GM10248 (cell line): ENCODE measurements around the gene FHIT.

Source experiments
- CTCF ChIA-PET: fragments of 300-600 bp; sonication (Branson Sonifier 250); formaldehyde crosslinking; extraction: SDS; loops from one replicate; lab custom pipeline; 2021; ENCODE audit warnings: antibody characterized with exemption; lab: Yijun Ruan, JAX
- POLR2A ChIA-PET: fragments of 350-650 bp; sonication (Branson Sonifier 250); formaldehyde crosslinking; extraction: SDS; loops from one replicate; lab custom pipeline; 2020; ENCODE audit warnings: antibody characterized with exemption; lab: Yijun Ruan, JAX
- DNase-seq: peaks from one replicate; pipeline ENCODE4 v3.0.0; 2012; ENCODE audit errors: extremely low spot score
- CTCF ChIP-seq: IDR thresholded peaks from 2 replicates; pipeline ENCODE4 v1.5.1; 2012; ENCODE audit warnings: mild to moderate bottlenecking, low read depth; ENCODE audit errors: extremely low read depth, missing control alignments, control extremely low read depth

The FHIT gene

GRCh38 chr3:60033901-60034453 is 1217.3 kb downstream of the FHIT start:
- ChIA-PET POLR2A (no interaction called here), CTCF (interaction anchor here (0.6 to 2.2 kb wide), 2 partner anchors 12 to 1409 kb away, joined by 3 to 5 read pairs; no protein-coding TSS in a partner anchor)
- no peak for TF ChIP-seq CTCF
- no peak for DNase-seq

GRCh38 chr3:60030982-60031381 is 1220.3 kb downstream of the FHIT start:
- TF ChIP-seq CTCF: no peak
- ChIA-PET POLR2A (no interaction called here), CTCF (no interaction called here)
- DNase-seq: no peak

- no peak for DNase-seq
- ChIA-PET CTCF (interaction anchor here (0.7 to 1.1 kb wide), 2 partner anchors 15 to 40 kb away, joined by 3 read pairs; no protein-coding TSS in a partner anchor), POLR2A (no interaction called here)
- no peak for TF ChIP-seq CTCF
Measured at GRCh38 chr3:60028233-60028632, 1223.0 kb downstream of the FHIT start.

- POLR2A ChIA-PET: no interaction called here
- CTCF ChIA-PET: interaction anchor here (1.1 kb wide), 1 partner anchor 14 kb away, joined by 3 read pairs; no protein-coding TSS in a partner anchor
- TF ChIP-seq CTCF: no peak
- DNase-seq: no peak
Measured at GRCh38 chr3:60027335-60027734, 1223.9 kb downstream of the FHIT start.

GRCh38 chr3:60025096-60026050 is 1225.9 kb downstream of the FHIT start:
- ChIA-PET CTCF (no interaction called here), POLR2A (no interaction called here)
- DNase-seq: no peak
- TF ChIP-seq CTCF: no peak

GRCh38 chr3:60024400-60024799 is 1226.9 kb downstream of the FHIT start:
- no peak for DNase-seq
- TF ChIP-seq CTCF: no peak
- ChIA-PET POLR2A (no interaction called here), CTCF (interaction anchor here (1.1 to 1.3 kb wide), 2 partner anchors 9 to 11 kb away, joined by 3 read pairs; no protein-coding TSS in a partner anchor)
